IMR-90 (cell line): ENCODE results near the gene DYNLT2B. TPM values are rescaled to one million over a fixed set of nuclear protein-coding genes. Genes with fewer than 3 reads are reported as not detected.

ENCODE experiments used
- ATAC-seq: fragments of 200-7000 bp; cut with Tn5 transposase; 2 replicates; pipeline ENCODE4 v1.9.1; 2020; ENCODE audit warnings: low read depth, mild to moderate bottlenecking, moderate library complexity
- BruUV-seq: library from RNA; stranded (reverse); fragments of 400-500 nt; replicated peaks from 2 replicates; lab custom pipeline; 2021; lab: Mats Ljungman, UMichigan
- CTCF ChIA-PET: fragments of 300-600 bp; formaldehyde crosslinking; extraction: SDS; loops from one replicate; lab custom pipeline; 2021; ENCODE audit warnings: antibody characterized with exemption; lab: Yijun Ruan, JAX
- POLR2A ChIA-PET: fragments of 300-600 bp; sonication (Branson Sonifier 250); formaldehyde crosslinking; loops from one replicate; lab custom pipeline; 2022; ENCODE audit warnings: antibody characterized with exemption; ENCODE audit not compliant: unreplicated experiment; lab: Charles Lee
- DNase-seq: peaks from one replicate; pipeline ENCODE4 v3.0.0; 2013
- H2AFZ ChIP-seq: replicated peaks from 2 replicates; pipeline ENCODE3; 2013; ENCODE audit warnings: low read length, mild to moderate bottlenecking; ENCODE audit not compliant: poor library complexity
- H2AK5ac ChIP-seq: 2 replicates; pipeline ENCODE4 v1.6.1; 2013; ENCODE audit warnings: low read depth, low read length, inconsistent platforms
- H2AK9ac ChIP-seq: replicated peaks from 2 replicates; pipeline ENCODE3; 2013; ENCODE audit warnings: mild to moderate bottlenecking, low read depth, low read length, moderate library complexity; ENCODE audit not compliant: poor library complexity
- H2BK120ac ChIP-seq: 2 replicates; pipeline ENCODE4 v1.6.1; 2013; ENCODE audit warnings: low read depth, low read length, inconsistent platforms
- H2BK15ac ChIP-seq: 3 replicates; pipeline ENCODE4 v1.6.1; 2013; ENCODE audit warnings: low read depth, low read length, inconsistent platforms
- H2BK20ac ChIP-seq: 2 replicates; pipeline ENCODE4 v1.6.1; 2013; ENCODE audit warnings: low read depth, mild to moderate bottlenecking, inconsistent platforms, low read length, moderate library complexity
- H2BK5ac ChIP-seq: 2 replicates; pipeline ENCODE4 v1.6.1; 2013; ENCODE audit warnings: mild to moderate bottlenecking, low read depth, low read length, inconsistent platforms; ENCODE audit not compliant: poor library complexity, severe bottlenecking
- H3K14ac ChIP-seq: replicated peaks from 2 replicates; pipeline ENCODE4 v1.6.1; 2013; ENCODE audit warnings: low read depth, low read length, inconsistent platforms
- H3K18ac ChIP-seq: 2 replicates; pipeline ENCODE4 v1.6.1; 2013; ENCODE audit warnings: low read depth, low read length, control low read depth
- H3K23ac ChIP-seq: 2 replicates; pipeline ENCODE4 v1.6.1; 2013; ENCODE audit warnings: low read depth, low read length, inconsistent platforms
- H3K27ac ChIP-seq: 2 replicates; pipeline ENCODE4 v1.5.1; 2013; ENCODE audit warnings: mild to moderate bottlenecking, control low read depth, low read length; ENCODE audit not compliant: insufficient read depth
- H3K27me3 ChIP-seq: 2 replicates; pipeline ENCODE4 v1.6.1; 2013; ENCODE audit warnings: low read length; ENCODE audit not compliant: control insufficient read depth, insufficient read depth
- H3K36me3 ChIP-seq: 2 replicates; pipeline ENCODE4 v1.6.1; 2013; ENCODE audit warnings: low read length, mixed read lengths; ENCODE audit not compliant: control insufficient read depth, insufficient read depth
- H3K4ac ChIP-seq: 2 replicates; pipeline ENCODE4 v1.6.1; 2013; ENCODE audit warnings: low read depth, low read length, inconsistent platforms
- H3K4me1 ChIP-seq: 2 replicates; pipeline ENCODE4 v1.6.1; 2013; ENCODE audit warnings: low read length, mixed read lengths; ENCODE audit not compliant: control insufficient read depth, insufficient read depth
- H3K4me2 ChIP-seq: 2 replicates; pipeline ENCODE4 v1.6.1; 2013; ENCODE audit warnings: low read depth, mild to moderate bottlenecking, control low read depth, low read length, moderate library complexity
- H3K4me3 ChIP-seq: 2 replicates; pipeline ENCODE4 v1.5.1; 2013; ENCODE audit warnings: low read depth, mild to moderate bottlenecking, control low read depth, low read length, moderate library complexity; ENCODE audit not compliant: insufficient read depth
- H3K56ac ChIP-seq: 2 replicates; pipeline ENCODE4 v1.6.1; 2013; ENCODE audit warnings: low read length, inconsistent platforms; ENCODE audit not compliant: insufficient read depth; ENCODE audit errors: extremely low read depth
- H3K79me1 ChIP-seq, 2 experiments: 2 replicates each; pipeline ENCODE4 v1.6.1; 2013; ENCODE audit warnings: low read length in 2 of 2, inconsistent platforms in 1 of 2, low read depth in 1 of 2
- H3K9ac ChIP-seq: 2 replicates; pipeline ENCODE4 v1.6.1; 2013; ENCODE audit warnings: low read depth, low read length, control low read depth
- H3K9me1 ChIP-seq: 2 replicates; pipeline ENCODE4 v1.6.1; 2013; ENCODE audit warnings: low read length, inconsistent platforms; ENCODE audit not compliant: insufficient read depth
- H3K9me3 ChIP-seq: 2 replicates; pipeline ENCODE4 v1.6.1; 2013; ENCODE audit warnings: low read length; ENCODE audit not compliant: control insufficient read depth, insufficient read depth
- H4K20me1 ChIP-seq: 2 replicates; pipeline ENCODE4 v1.6.1; 2013; ENCODE audit warnings: low read length, inconsistent platforms; ENCODE audit not compliant: insufficient read depth
- H4K5ac ChIP-seq: 2 replicates; pipeline ENCODE4 v1.6.1; 2013; ENCODE audit warnings: mild to moderate bottlenecking, low read depth, low read length, control low read depth
- H4K8ac ChIP-seq, 2 experiments: 2 replicates each; pipeline ENCODE4 v1.6.1; 2013; ENCODE audit warnings: low read depth in 2 of 2, low read length in 2 of 2, control low read depth in 1 of 2, inconsistent platforms in 1 of 2
- H4K91ac ChIP-seq: 2 replicates; pipeline ENCODE4 v1.6.1; 2013; ENCODE audit warnings: low read depth, low read length, inconsistent platforms; ENCODE audit not compliant: insufficient read depth
- BHLHE40 ChIP-seq: fragments of 150-350 bp; IDR thresholded peaks from 2 replicates; pipeline ENCODE4 v1.6.1; 2016; ENCODE audit warnings: mild to moderate bottlenecking, low read depth, low read length
- CEBPB ChIP-seq: IDR thresholded peaks from 2 replicates; pipeline ENCODE4 v1.6.1; 2012; ENCODE audit warnings: low read depth, low read length, improper control_type of control experiment
- CHD1 ChIP-seq: IDR thresholded peaks from 2 replicates; pipeline ENCODE4 v1.6.1; 2012; ENCODE audit warnings: low read depth, low read length, improper control_type of control experiment
- FOS ChIP-seq: fragments of 150-350 bp; IDR thresholded peaks from 2 replicates; pipeline ENCODE4 v1.6.1; 2016; ENCODE audit warnings: low read depth, low read length
- MAFK ChIP-seq: IDR thresholded peaks from 2 replicates; pipeline ENCODE4 v1.6.1; 2012; ENCODE audit warnings: low read depth, low read length, improper control_type of control experiment
- MAZ ChIP-seq: IDR thresholded peaks from 2 replicates; pipeline ENCODE4 v1.6.1; 2012; ENCODE audit warnings: low read depth, mild to moderate bottlenecking, low read length, improper control_type of control experiment, moderate library complexity, borderline replicate concordance
- NFE2L2 ChIP-seq: fragments of 150-350 bp; IDR thresholded peaks from 2 replicates; pipeline ENCODE4 v1.6.1; 2016; ENCODE audit warnings: low read depth, mild to moderate bottlenecking, low read length
- POLR2A ChIP-seq: IDR thresholded peaks from 2 replicates; pipeline ENCODE4 v1.6.1; 2012; ENCODE audit warnings: mild to moderate bottlenecking, low read depth, low read length
- RCOR1 ChIP-seq: IDR thresholded peaks from 2 replicates; pipeline ENCODE4 v1.6.1; 2012; ENCODE audit warnings: mild to moderate bottlenecking, low read length, improper control_type of control experiment; ENCODE audit not compliant: insufficient replicate concordance
- WGBS, 2 experiments: methylation state at CpG; one replicate each; pipeline versions ENCODE4 v1.1.5 to v1.1.7; 2013; ENCODE audit warnings: missing lambda C conversion rate in 2 of 2; ENCODE audit not compliant: insufficient read length in 1 of 2; ENCODE audit errors: extremely low coverage in 2 of 2; 5-methylcytosine and 5-hydroxymethylcytosine counted together
- dilution Hi-C: fragments of 300-500 bp; cut with HindIII; formaldehyde crosslinking; loops from one replicate; pipeline ENCODE4 v1.14.3; 2018; ENCODE audit warnings: low sequenced_read_pairs; ENCODE audit not compliant: unreplicated experiment
- in situ Hi-C: fragments of 300-500 bp; cut with MboI; formaldehyde crosslinking; loops from 3 replicates; pipeline ENCODE4 v1.14.3; 2019; ENCODE audit warnings: low sequenced_read_pairs, inconsistent platforms, mixed read lengths
- intact Hi-C: fragments of 100-400 bp; cut with micrococcal nuclease; formaldehyde crosslinking; loops from 2 replicates; pipeline ENCODE4 v1.10.0; 2022
- polyA plus RNA-seq, 3 experiments: library from polyadenylated mRNA; depleted of rRNA; stranded (reverse); fragments of >200 nt; gene quantifications; 2 replicates each; pipeline ENCODE4 v1.2.3, GENCODE V29; 2012; ENCODE audit warnings: low replicate concordance in 1 of 3
- total RNA-seq: library from RNA; depleted of rRNA; stranded (reverse); fragments of >200 nt; gene quantifications from 2 replicates; pipeline ENCODE4 v1.2.3, GENCODE V29; 2012
- TF ChIP-seq, protein P1 (sequence below): fragments of 150-350 bp; IDR thresholded peaks from 2 replicates; pipeline ENCODE4 v1.6.1; 2017; ENCODE audit warnings: mild to moderate bottlenecking, antibody characterized with exemption, low read length, low read depth
- TF ChIP-seq, protein P2 (sequence below): fragments of 150-350 bp; IDR thresholded peaks from 2 replicates; pipeline ENCODE4 v1.6.1; 2016; ENCODE audit warnings: low read depth, mild to moderate bottlenecking, low read length, moderate library complexity, borderline replicate concordance
- TF ChIP-seq, protein P3 (sequence below): conservative IDR thresholded peaks from 2 replicates; pipeline ENCODE4 v1.5.1; 2012; ENCODE audit warnings: mild to moderate bottlenecking, low read depth, low read length, improper control_type of control experiment

Gene DYNLT2B
- total and polyA plus RNA-seq, 2 of the 4 experiments (the other 2 are of a cell fraction): 2.2 to 6.0 TPM

DNA sequence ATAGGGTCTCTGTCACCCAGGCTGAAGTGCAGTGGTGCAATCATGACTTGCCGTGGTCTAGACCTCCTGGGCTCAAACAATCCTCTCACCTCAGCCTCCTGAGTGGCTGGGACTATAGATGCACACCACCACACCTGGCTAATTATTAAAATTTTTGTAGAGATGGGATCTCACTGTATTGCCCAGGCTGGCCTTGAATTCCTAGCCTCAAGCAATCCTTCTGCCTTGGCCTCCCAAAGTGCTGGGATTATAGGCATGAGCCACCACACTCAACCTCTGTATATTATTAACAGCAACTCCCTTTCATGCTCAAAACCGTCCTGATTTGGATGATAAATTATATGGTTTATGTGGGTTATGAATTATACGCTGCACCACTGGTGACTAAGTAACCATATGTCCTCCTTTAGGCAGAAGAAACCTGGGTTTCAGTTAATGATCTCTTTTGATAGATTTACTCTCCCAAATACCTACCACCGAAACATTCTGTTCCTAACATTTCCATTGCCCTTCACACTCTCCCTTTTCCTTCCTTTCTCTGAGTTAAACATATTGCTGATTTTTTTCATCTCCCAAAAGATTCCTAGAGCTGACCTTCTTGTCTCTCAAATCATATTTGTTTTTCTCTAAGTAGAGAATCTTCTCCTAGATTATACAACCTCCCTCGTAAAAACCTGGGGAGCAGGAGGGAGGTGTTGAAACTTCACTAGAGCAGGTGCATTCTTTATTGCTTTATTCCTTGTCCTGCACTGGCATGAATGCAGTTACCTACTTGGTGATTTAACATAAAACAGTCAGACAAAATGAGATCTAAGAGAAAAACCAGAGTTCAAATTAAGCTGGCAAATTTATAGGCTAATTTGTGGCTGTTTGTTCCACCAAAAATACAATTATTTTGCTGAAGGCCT, 63.4 kb downstream of the DYNLT2B start (continued):
- TF ChIP-seq NFE2L2 (no peak), MAFK (no peak)

DNA sequence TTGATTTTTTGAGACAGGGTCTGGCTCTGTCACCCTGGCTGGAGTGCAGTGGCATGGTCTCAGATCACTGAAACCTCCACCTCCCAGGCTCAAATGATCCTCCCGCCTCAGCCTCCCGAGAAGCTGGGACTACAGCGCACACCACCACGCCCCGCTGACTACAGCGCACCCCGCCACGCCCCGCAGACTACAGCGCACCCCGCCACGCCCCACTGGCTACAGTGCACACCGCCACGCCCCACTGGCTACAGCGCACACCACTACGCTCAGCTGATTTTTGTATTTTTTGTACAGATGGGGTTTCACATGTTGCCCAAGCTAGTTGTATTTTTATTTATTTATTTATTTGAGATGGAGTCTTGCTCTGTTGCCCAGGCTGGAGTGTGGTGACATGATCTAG, 66.1 kb downstream of the DYNLT2B start:
- Histone ChIP-seq H4K8ac (no peak overlapping the region), H3K4me2 (no peak overlapping the region), H3K36me3 (peaks cover 22% of the 10 kb centered on the region), H4K91ac (no peak overlapping the region), H3K18ac (no peak overlapping the region), H3K9ac (no peak overlapping the region), H2BK20ac (no peak overlapping the region), H3K56ac (no peak overlapping the region), H2AK9ac (no peak overlapping the region), H3K9me1 (0 out of 2 replicates have a peak, but pooled peaks cover 4% of the 10 kb centered on the region), H3K27me3 (no peaks in the 10 kb centered on the region), H2AFZ (no peak overlapping the region), H3K23ac (no peak overlapping the region), H2AK5ac (no peak overlapping the region), H2BK5ac (no peak overlapping the region), H4K5ac (no peak overlapping the region), H3K4me3 (no peak overlapping the region), H3K79me1 (peaks cover 10 to 38% of the 10 kb centered on the region in 2 experiments), H3K9me3 (no peaks in the 10 kb centered on the region), H3K4me1 (no peaks in the 10 kb centered on the region), H3K27ac (no peak overlapping the region), H2BK120ac (no peak overlapping the region), H2BK15ac (no peak overlapping the region), H3K14ac (no peak overlapping the region), H3K4ac (no peak overlapping the region), H4K20me1 (peaks cover 6% of the 10 kb centered on the region)
- dilution Hi-C loops (no loop called here), intact Hi-C loops (loop anchor here (5.0 to 10.0 kb wide), 3 partner anchors 180 to 433 kb away; partner anchors contain the start of genes RNF168 and UBXN7), in situ Hi-C loops (loop anchor here (5.0 kb wide), 1 partner anchor 430 kb away; no protein-coding TSS in a partner anchor)
- no peak for DNase-seq
- ATAC-seq: no peak
- ChIA-PET CTCF (no interaction called here), POLR2A (no interaction called here)
- WGBS, 2 experiments: 96% methylated on average over 9 of the region's 16 CpGs; no CpG with 5 or more reads in 1 of the 2 experiments
- BruUV-seq: no TSS peak
- TF ChIP-seq NFE2L2: no peak
- TF ChIP-seq BHLHE40: no peak
- TF ChIP-seq CHD1: no peak
- TF ChIP-seq, protein P1, sequence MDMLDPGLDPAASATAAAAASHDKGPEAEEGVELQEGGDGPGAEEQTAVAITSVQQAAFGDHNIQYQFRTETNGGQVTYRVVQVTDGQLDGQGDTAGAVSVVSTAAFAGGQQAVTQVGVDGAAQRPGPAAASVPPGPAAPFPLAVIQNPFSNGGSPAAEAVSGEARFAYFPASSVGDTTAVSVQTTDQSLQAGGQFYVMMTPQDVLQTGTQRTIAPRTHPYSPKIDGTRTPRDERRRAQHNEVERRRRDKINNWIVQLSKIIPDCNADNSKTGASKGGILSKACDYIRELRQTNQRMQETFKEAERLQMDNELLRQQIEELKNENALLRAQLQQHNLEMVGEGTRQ: no peak
- TF ChIP-seq, protein P2, sequence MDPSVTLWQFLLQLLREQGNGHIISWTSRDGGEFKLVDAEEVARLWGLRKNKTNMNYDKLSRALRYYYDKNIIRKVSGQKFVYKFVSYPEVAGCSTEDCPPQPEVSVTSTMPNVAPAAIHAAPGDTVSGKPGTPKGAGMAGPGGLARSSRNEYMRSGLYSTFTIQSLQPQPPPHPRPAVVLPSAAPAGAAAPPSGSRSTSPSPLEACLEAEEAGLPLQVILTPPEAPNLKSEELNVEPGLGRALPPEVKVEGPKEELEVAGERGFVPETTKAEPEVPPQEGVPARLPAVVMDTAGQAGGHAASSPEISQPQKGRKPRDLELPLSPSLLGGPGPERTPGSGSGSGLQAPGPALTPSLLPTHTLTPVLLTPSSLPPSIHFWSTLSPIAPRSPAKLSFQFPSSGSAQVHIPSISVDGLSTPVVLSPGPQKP: no peak
- no peak for TF ChIP-seq POLR2A
- no peak for TF ChIP-seq RCOR1
- TF ChIP-seq MAZ: no peak
- TF ChIP-seq FOS: no peak
- no peak for TF ChIP-seq CEBPB
- TF ChIP-seq, protein P3, sequence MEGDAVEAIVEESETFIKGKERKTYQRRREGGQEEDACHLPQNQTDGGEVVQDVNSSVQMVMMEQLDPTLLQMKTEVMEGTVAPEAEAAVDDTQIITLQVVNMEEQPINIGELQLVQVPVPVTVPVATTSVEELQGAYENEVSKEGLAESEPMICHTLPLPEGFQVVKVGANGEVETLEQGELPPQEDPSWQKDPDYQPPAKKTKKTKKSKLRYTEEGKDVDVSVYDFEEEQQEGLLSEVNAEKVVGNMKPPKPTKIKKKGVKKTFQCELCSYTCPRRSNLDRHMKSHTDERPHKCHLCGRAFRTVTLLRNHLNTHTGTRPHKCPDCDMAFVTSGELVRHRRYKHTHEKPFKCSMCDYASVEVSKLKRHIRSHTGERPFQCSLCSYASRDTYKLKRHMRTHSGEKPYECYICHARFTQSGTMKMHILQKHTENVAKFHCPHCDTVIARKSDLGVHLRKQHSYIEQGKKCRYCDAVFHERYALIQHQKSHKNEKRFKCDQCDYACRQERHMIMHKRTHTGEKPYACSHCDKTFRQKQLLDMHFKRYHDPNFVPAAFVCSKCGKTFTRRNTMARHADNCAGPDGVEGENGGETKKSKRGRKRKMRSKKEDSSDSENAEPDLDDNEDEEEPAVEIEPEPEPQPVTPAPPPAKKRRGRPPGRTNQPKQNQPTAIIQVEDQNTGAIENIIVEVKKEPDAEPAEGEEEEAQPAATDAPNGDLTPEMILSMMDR: no peak
